Frontal cortex (tissue), 4 donors: ENCODE results near the gene TMSB4X. TPM values are rescaled to one million over a fixed set of nuclear protein-coding genes. Genes with fewer than 3 reads are reported as not detected.

Experiments
- DNase-seq, 2 donors: peaks; one replicate each; pipeline ENCODE4 v3.0.0; 2012; ENCODE audit warnings: low spot score in 2 of 2
- FAIRE-seq: peaks from 2 replicates; lab custom pipeline; 2012; peaks lifted over from hg19 to GRCh38; lab: Jason Lieb, UNC
- total RNA-seq: library from RNA; depleted of rRNA; stranded (reverse); fragments of >200 nt; gene quantifications from one replicate; pipeline ENCODE4 v1.2.3, GENCODE V29; 2014
- donor health status: control.
- donor health status: control.
- donor health status: control.

TMSB4X gene
- total RNA-seq, 1 donor from 2014 or later = 5,673 TPM

DNA sequence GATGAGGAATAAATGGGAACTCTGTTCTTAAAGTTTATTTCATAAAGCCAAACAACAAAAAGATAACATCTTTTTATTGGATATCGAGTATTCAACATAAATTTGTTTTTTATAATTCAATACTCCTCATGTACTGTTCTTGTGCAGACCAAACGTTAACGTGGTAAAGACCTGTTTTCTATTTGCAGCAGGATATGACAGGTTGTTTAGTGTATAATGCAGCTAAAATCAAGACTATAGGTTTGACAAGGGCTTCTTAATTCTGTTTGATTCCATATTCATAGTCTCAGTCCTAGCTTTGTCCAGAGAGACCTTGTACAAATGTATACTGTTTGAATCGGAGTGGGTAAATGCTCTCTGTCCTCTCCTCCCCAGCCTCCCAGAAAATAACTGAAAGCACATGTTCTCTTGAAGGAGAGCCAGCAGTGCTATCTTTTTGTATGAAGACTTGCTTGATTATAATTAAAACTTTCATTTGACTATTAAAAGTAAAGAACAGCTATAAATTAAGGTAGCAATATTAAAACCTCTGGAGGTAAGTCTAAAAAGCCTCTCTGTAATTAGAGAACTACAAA is 17.7 kb downstream of the TMSB4X start:
- DNase-seq = no peak
- no peak for FAIRE-seq

DNA sequence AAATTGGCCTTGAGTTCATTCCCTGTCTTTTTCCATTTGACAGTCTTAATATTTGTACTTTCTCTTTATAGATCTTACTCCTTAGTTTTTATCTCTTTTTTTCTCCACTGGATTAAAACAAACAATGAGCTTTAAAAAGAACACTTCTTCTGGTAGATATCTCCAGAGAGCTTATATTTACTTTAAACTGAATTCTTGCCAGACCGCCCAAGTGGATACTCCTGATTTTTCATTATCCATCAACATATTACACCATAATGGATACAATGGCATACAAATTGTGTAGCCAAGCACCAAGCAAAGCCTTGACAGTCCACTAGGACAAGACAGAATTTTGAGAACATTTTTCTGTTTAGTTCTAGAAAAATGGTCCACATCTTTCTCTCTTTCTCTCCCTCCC is 18.9 kb downstream of the TMSB4X start:
- no peak for DNase-seq
- FAIRE-seq = no peak

DNA sequence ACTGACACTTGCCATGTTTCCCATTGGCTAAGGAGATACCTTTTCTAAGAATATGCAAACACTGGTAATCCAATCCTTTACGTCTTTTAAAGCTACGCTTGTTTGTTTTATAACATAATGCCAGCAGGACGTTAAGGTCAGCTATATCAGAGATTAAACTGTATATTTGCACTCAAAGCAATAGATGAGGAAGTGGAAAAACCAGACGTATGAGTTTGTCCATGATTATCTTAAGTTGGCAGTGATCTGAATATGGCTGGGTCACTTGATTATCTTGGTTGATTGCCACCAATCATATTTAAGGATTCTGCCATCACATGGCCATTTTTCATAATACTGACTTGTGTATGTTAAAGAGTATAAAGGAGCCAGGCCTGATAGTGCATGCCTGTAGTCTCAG is 19.4 kb downstream of the TMSB4X start:
- DNase-seq (no peak), FAIRE-seq (no peak)

DNA sequence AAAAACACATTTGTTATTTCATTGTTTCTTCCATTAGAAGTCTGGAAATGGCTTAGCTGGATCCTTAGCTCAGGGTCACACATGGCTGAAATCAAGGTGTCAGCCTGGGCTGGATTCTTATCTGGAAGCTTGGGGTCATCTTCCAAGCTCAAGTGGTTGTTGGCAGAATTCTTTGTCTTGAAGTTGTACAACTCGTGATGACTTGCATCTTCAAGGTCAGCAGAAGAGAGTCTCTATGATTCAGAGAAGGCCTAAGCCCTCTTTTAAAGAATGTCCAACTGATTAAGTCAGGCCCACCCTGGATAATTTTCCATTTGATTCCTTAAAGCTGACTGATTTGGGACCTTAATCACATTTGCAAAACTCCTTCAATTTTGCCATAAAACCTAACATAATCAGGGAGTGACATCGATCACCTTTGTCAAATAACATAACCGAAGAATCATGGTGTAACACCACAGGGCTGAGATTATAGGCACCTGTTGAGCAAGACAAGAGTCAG is 22.1 kb downstream of the TMSB4X start:
- DNase-seq (no peak), FAIRE-seq (no peak)

DNA sequence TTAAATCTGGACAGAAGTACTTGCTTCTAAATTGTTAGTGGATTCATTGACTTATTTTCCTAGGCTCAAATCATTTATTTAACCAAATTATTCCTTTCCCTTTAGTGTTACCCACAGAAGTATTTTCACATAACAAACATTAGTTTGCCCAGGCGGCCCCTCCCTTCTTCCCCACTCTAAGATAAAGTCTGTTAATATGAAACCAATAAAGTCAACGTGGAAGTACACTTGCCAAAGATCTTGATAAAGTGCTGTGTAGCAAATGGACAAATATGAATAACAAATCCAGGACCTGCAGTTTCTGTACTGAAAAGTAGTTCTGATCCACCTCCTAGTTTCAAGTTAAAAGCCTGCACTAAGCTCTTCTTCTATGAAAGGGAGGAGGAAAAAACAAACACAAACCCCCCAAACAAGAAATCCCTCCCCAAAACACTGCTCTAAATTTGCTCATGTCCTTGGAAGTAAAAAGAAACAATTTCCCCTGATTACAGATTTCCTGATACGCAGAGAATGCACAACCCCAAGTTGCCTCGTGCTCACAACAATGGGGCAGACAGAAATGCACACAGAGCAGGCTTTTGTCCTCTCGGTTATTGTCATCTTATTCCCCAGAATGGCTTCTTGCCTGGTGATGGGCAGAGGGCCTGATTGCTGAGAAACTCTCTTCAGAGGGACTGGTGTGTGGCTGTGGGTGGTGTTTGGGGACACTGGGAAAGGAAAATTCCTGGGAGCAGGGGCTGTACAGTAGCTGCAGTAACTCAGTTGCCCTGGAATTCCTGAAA is 23.2 kb downstream of the TMSB4X start:
- FAIRE-seq (no peak), DNase-seq (no peak)

GRCh38 chrX:12999422-12999821 is 24.5 kb downstream of the TMSB4X start:
- DNase-seq (no peak), FAIRE-seq (no peak)

DNA sequence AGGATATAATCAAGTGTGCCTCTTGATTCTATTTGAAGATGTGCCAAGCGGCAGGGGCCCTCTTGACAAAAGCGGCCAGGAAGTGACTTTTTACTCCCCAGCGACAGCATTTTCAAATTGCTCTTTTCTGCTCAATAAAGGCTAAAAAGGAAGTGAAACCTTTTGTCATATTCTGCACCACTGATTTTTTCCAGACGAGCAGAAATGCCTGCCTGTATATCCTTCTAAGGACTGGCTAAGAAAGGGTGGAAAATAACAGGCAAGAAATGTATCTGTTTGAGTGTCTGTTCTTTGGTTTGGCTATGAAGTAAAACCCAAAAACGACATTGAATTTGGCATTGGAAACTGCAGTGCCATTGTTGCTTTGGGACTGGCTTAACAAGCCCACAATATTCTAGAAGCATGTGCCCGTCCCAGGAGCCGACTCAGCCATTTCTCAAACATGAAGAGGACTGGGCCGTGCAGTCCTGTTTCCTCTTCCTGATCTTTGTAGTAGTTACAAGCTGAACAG is 25.4 kb downstream of the TMSB4X start:
- FAIRE-seq (no peak), DNase-seq (no peak)

GRCh38 chrX:13001097-13001496 is 26.2 kb downstream of the TMSB4X start:
- FAIRE-seq (no peak), DNase-seq (no peak)

GRCh38 chrX:13001961-13002671 is 27.2 kb downstream of the TMSB4X start:
- FAIRE-seq (no peak), DNase-seq (no peak)

DNA sequence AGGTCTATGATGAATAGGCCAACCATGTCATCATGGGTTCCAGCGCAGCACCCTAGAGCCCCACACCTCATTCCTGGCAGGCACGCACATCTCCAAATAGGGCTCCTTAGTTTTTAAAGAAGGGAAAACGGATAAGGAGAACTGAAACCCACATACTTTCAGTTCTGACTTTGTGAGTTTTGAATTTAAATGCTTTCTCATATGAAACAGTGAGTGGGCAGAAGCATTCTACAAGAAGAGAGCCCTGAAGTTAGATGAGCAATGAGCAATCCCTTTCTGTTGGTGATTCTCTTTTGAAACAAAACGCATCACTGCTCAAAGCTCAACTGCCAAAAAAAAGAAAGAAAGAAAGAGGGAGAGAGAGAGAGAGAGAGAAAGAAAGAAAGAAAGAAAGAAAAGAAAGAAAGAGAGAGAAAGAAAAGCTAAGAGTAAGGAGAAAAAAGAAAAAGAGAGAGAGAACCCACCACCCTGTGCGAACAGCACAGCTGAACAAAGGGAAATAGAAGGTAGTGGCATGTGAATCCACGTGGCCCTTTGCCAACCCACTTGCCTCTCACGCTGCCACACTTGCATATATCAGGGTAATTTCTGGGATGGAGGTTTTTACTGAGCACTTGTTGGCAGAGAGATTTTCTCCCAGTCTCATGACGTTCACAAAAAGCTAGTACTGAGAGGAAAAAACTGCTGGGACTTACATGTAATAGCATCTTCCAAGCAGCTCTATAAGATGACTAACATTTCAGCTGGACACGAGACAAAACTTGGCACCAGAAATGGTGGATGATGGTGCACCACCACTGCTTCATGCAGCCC is 31.0 kb downstream of the TMSB4X start:
- DNase-seq (no peak), FAIRE-seq (no peak)

DNA sequence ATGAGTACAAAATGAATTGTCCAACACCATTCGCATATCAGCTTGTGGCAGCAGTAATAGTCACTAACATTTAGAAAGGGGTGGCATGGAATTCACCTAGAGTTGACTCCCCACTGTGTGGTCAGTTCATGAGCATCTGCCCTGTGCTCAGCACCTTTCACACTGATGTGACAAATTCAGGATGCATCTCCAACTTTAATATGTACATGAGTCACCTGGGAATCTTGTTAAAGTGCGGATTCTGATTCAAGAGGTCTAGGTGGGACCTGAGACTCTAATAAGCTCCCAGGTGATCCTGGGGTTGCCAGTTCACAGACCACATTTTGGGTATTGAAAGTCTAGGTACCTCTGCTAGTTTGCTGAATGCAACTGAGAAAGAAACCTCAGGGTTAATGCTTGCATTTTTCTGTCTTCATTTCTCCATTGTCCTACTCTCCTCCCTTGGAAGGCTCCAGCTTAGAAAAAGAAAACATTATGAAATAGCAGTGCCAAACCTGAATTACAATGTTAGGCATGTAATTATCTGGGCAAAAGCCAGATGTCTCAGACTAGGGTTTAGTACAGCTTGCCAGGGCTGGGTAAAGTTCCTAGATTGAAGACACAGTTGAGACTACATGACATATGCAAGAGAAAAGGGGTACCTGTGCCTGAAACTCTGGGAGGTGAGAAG is 32.7 kb downstream of the TMSB4X start:
- FAIRE-seq (no peak), DNase-seq (no peak)

DNA sequence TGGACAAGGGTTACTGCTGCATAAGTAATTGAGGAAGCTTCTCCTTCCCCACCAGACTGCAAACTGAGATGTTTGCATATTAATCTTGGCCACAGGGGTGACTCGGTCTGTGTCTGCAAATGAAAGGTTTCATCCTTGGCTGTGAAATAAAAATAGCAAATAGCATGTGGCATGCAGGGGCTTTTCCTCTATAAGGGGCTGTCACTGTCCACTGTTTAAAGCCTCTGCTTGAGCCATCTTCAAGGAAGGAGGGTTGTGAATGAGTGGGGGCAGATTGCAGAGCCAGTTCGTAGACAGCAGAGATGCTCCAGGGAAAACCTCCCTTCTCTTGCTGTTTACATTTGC is 33.3 kb downstream of the TMSB4X start:
- FAIRE-seq (no peak), DNase-seq (no peak)

DNA sequence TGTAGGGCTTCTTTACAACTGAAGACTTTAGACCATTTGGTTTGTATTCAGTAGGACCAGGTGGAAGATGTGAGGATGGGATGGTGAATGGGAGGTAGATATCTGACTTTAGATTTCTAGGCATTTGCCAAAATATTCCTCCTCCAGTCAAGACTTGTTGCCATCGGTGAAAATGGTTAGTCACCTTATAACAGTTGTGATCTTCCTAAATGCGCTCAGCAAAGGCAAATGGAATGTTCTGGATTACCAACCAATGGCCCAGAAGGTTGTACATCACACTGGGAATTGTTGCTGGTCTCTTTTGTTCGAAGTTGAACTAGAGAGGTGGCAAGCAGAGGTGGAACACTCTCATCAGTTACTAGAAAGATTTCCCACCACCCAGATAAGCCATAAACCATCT is 33.9 kb downstream of the TMSB4X start:
- no peak for DNase-seq
- no peak for FAIRE-seq

DNA sequence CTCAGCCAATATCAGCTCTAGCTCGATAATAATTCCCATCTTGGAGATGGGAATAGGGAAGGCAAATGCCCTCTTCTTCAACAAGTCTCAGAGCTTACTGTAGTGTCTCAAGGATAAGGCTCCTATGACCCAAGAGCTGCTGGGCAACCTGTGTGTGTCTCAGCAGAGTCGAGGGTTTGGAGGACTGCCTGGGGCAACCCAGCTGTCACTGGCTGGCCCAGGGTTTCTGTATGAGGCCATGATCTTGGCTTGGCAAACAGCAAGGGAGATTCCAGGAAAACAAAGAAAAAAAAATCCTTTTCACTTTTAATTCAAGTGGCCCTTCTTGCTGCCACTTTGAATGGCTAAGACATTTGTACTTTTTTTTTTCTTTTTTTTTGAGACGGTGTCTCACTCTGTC is 34.4 kb downstream of the TMSB4X start:
- FAIRE-seq (no peak), DNase-seq (no peak)

GRCh38 chrX:13009844-13010243 is 34.9 kb downstream of the TMSB4X start:
- FAIRE-seq (no peak), DNase-seq (no peak)

- FAIRE-seq (no peak), DNase-seq (no peak)
These were observed 35.6 kb downstream of the TMSB4X start for GRCh38 chrX:13010546-13010945.

DNA sequence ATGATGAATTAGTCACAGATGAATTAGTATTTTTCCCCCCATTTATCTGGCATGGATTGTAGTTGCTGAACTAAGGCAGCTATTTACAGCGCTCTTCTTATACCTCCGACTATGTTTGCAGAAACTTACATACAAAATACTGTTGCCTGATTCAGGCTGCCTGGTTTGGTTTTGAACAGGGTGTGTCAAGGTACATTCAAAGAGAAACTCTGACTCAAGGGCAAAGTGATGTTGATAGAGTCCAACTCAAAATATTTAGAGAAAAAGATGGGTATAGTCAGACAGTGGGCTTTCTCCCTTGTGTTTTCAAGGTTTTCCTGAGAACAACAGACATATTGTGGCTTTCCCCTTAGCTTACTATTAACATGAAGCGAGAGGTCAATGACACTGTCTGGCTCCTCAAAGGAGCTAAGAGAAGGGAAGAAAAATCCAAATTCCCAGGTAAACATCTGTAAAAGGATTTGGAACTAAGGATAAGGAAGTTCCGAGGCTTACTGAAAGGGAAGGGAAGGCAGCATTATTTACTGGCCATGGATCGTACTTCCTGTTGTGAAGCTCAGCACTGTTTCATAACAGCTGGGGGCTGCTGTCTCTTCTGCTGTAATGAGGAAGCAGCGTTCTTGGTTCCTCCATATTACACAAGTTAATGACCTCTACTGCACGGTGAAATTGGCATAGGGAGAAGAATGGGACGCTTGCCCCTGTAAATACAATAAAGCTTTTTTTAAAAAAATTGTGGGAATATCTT is 38.6 kb downstream of the TMSB4X start:
- no peak for FAIRE-seq
- DNase-seq = no peak

GRCh38 chrX:13014111-13015096 is 39.5 kb downstream of the TMSB4X start:
- FAIRE-seq (no peak), DNase-seq (no peak)
